NCI-H146 treated with DMSO at 0.1 percent for 48 hours (cell line): ENCODE results near the gene DESI1.
A peak's percentile ranks its signal among the peaks of the same experiment; 100 is the strongest.
"Not testable (repeated sequence)": the region's sequence is repeated elsewhere in the genome, so short reads cannot be mapped to it uniquely, and the experiment has no call there.

Experiments used
- DNase-seq: peaks from one replicate; lab custom pipeline; 2025; ENCODE audit not compliant: unreplicated experiment; lab: John Stamatoyannopoulos, UW

DESI1 gene

DNA sequence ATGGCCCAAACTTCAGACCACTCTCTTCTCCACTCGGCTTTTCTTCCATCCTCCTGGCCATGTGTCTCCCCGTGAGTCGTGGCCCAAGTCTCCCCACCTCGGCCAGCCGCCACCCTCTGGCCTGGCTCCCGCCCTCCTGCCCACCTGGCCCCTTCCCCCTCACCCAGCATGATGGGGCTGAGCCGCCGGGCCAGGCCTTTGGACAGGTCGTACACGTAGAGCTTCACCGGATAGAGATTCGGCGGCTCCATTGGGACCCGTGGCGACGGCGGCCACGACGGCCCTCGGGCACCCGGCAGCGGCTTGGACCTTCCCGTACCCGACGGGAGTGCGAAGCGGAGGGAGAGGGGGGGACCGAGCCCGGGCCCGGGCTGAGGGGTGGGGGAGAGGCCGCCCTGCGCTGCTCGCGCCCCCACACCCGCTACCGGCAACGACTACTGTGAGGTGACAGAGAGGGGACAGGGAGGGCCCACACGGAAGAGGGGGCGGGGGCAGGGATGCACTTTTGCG is at the start of gene DESI1:
Gene DESI1, minus strand, starts transcription at position 455 of the 510 bp plus-strand sequence. Its CDS starts 204 bp downstream, at position 251.
- peak; percentile 40 for DNase-seq

DNA sequence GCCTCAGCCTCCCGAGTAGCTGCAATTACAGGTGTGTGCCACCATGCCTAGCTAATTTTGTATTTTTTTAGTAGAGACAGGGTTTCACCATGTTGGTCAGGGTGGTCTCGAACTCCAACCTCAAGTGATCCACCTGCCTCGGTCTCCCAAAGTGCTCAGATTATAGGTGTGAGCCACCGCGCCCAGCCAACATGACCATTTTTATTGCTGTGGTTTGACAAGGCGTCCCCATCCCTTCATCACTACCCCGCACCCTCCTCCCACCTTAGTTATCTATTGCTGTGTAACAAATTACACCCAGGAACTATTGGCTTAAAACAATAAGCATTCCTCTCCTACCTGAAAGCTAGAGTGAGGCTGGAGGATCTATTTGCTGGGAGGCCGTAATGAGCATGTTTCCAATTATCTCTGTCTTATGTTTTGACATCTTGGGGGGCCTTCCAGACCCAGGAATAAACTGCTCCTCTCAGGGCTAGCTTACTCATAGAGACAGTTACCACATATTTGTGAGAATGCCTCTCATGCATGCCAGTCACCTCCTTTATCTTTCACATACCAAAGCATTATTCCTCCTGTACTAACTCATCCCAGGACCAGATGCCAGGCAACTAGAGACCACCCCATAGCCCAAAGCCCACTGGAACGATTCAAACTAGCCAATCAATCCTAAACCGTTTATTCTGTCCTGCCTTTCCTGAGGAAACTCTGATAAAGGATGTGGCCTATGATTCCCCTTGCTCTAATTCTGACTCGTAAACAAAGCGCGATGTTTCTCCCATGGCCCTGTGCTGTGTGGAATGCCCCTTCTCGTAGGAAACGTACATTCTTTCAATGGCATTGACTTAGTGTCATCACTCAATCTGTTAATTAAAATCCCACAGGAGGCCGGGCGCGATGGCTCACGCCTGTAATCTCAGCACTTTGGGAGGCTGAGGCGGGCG is 48.4 kb upstream of the DESI1 start:
- DNase-seq = no peak

DNA sequence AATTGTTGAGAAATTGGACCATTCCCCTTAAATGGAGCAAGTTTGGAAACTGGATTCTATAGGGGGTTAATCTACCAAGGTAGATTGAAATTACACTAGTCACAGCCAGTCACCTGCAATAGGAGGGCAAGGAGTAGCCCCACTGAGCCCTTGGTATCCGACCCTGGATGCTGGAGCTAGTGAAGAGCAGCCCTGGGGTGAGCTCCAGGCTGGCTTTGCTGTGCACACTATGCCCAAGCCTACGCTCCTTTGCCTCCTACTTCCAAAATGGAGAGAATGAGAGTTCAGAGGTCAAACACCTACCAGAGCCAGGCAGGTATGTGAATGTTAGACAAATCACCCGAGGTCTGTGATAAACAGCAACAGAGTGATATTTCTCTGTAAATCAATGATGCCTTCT is 44.1 kb upstream of the DESI1 start:
- DNase-seq = no peak

DNA sequence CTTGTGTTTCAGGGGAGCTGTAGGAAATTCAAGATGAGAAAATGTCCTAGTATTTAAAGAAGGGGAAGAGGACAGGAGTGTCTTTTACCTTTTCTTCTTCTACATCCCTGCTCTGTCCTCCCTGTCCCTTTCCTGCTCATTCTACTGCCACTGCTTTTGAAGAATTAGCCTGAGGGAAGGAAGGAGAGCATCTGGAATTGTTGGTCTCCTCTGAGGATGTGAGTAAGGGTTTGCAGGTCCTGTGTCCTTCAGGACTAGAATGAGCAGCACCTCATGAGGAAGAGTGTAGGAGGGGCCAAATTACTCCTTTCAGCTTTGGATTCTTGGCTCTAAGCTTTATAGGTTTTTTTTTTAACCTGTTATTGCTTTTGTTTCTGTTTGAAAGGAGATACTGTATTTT is 43.6 kb upstream of the DESI1 start:
- no peak for DNase-seq

DNA sequence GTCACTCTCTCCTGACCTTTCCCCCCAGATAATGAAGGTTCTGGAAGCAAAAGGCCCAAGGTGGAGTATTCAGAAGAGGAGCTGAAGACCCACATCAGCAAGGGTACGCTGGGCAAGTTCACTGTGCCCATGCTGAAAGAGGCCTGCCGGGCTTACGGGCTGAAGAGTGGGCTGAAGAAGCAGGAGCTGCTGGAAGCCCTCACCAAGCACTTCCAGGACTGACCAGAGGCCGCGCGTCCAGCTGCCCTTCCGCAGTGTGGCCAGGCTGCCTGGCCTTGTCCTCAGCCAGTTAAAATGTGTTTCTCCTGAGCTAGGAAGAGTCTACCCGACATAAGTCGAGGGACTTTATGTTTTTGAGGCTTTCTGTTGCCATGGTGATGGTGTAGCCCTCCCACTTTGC is 42.8 kb upstream of the DESI1 start:
- DNase-seq = not testable (repeated sequence)

DNA sequence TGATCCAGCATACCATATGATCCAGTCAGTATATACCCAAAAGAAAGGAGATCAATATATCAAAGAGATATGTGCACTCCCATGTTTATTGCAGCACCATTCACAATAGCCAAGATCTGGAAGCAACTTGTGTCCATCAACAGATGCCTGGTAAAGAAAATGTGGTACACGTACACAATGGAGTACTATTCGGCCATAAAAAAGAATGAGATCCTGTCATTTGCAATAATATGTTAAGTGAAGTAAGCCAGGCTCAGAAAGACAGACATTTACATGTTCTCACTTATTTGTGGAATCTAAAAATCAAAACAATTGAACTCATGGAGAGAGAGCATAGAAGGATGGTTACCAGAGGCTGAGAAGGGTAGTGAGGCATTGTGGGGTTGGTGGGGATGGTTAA is 40.9 kb upstream of the DESI1 start:
- DNase-seq = no peak

DNA sequence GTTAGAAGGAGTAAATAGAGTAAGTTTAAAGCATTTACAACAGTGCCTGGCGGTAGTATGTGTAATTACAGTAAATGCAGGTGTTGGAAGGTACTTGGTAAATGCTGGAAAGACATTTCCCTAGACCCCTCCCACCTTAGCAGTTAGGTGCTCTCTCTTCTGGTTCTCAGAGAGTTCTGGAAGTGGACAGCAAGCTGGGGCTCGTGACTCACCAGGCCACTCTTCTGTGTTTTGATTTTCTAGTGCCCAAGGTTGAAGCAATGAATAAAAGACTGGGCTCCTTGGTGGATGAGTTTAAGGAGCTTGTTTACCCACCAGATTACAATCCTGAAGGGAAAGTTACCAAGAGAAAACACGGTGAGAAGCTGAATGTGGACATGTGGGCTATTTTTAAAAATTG is 40.2 kb upstream of the DESI1 start:
- no peak for DNase-seq

DNA sequence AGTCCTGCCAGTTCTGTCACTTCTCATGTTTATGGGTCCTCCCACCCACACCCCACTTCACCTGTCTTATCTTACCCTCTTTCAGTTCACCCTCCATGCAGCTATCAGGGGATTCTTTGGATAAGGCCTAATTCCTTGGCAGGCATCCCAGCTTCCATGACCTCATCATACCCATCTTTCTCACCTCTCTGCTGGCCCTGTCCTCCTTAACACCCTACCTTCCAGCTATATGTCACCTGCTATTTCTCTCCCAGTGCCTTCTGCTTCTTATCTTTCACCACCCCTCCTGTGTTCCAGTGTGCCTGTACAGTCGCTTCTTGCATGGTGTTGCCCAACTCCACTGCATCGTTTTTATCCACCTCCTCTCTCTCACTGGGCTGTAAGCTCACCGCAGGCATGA is 39.6 kb upstream of the DESI1 start:
- DNase-seq = no peak

DNA sequence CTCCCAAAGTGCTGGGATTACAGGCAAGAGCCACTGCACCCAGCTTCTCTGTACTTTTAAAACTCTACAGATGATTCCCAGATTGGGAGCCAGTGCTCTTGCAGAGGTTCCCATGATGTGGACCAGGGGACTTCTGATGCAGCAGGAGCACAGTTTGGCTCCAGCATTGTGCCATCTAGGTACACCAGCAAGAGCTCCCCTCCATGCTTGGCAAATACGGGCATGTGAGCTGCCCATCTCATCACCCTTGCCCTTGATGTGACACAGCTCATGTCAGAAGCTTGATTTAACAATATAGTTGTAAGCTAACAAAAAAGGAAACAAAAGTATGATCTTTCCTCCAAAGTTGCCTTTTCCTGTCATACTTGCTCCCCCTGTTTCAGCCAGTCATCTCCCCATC is 39.1 kb upstream of the DESI1 start:
- DNase-seq = no peak

DNA sequence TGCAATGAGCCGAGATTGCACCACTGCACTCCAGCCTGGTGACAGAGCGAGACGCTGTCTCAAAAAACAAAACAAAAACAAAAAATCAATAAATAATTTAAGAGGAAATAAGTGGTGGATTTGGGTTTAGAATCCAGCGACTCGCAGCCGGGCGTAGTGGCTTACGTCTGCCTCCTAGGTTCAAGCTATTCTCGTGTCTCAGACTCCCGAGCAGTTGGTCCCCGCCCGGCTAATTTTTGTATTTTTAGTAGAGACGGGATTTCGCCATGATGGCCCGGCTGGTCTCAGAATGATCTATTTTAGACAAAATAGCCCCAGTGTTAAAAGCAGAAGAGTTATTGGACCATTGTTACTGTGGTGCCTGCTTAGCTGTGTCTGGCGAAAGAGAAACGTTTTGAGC is 38.0 kb upstream of the DESI1 start:
- DNase-seq = no peak

DNA sequence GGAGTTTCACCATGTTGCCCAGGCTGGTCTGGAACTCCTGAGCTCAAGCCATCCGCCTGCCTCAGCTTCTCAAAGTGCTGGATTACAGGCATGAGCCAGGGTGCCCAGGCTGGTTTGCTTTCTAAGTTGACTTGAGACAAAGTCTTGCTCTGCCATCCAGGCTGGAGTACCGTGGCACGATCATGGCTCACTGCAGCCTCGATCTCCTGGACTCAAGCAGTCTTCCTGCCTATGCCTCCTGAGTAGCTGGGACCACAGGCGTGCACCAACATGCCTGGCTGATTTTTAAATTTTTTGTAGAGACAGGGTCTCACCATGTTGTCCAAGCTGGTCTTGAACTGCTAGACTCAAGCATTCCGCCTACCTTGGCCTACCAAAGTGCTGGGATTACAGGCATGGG is 36.9 kb upstream of the DESI1 start:
- no peak for DNase-seq

DNA sequence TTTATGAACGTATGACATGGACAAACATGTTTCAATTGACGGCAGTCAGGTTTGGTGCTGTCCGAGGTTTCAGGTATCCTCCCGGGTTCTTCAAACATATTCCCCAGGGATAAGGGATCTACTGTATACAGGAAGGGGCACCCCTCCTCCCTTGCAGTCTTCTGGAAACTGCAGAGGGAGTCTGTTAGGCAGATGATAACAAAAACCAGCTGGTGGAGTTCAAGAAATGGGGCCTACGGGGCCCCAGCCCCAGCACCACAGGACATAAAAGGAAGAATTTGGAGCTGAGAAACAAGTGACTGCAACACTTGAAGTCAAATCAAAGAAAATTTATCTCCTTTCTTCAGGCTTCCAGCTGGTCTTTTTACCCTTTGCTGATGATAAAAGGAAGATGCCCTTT is 35.7 kb upstream of the DESI1 start:
- no peak for DNase-seq

DNA sequence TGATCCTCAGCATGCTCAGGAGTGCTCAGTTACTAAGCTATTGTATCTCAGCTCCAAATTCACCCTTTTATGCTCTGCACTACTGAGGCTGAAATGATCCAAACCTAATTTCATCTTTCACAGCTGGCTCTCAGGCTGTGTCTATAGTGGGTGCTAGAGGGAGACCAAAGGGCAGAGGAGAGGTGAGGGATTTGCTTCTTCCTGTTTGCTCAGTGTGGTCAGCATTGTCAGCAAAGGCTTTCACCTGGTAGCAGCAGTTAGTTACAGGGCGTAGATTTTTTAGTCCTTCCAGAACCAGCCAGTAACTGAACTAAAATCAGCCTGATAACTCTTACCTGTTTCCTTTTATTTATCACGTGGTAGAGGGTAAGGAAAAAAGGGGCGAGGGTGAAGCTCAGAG is 33.5 kb upstream of the DESI1 start:
- no peak for DNase-seq

DNA sequence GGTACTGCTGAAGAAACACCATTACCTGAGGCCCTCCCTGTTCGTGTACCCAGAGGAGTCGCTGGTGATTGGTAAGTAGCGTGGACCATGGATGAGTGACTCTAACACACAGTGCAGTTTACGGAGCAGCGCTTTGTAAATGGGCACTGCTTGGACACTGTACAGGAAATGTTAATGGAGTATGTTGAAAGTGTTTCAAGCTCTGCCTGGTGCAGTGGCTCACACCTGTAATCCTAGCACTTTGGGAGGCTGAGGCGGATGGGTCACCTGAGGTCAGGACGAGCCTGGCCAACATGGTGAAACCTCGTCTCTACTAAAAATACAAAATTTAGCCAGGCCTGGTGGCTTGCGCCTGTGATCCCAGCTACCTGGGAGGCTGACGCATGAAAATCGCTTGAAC is 30.0 kb upstream of the DESI1 start:
- no peak for DNase-seq

DNA sequence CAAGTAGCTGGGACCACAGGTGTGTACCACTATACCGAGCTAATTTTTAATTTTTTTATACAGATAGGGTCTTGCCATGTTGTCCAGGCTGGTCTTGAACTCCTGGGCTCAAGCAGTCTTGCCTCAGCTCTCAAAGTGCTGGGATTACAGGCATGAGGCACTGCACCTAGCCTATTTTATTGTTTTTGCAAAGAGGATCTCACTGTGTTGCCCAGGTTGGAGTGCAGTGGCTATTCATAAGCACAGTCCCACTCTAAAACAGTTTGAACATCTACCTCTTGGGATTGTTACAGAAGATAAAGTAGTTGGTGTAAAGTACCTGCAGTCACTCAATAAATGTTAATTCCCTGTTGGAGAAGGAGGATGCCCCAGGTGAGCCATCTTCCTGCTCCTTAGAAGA is 29.4 kb upstream of the DESI1 start:
- no peak for DNase-seq

DNA sequence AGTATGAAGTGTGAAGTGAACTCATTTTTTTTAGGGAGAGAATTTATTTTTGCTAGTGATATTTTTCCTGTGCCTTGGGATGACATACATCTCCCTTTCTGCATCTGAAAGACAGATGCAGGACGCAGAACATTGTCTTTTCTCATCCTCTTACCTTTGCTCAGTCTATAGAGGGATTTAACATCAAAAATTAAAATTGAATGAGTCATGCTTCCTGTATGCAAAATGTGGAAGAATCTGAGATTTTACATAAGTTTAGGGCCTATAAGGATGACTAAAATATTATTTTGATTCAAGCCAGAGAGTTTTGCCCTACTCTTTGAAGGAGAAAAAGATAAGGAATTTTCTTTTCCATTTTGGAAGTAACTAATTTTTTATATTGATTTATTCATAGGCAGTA is 27.6 kb upstream of the DESI1 start:
- no peak for DNase-seq

DNA sequence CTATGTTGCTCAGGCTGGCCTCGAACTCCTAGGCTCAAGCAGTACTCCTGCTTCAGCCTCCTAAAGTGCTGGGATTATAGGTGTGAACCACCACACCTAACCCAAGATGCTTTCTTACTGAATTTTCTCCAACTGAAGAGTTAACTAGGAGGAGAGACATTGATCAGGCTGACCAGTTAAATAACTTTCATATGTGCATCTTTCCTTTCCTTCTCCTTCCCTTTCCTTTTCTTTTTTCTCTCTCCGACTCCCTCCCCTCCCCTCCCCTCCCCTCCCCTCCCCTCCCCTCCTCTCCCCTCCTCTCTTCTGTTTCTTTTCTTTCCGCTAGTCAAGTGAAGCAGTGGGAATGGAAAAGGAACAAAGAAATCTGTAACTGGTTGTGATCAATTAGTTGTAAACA is 26.9 kb upstream of the DESI1 start:
- no peak for DNase-seq

DNA sequence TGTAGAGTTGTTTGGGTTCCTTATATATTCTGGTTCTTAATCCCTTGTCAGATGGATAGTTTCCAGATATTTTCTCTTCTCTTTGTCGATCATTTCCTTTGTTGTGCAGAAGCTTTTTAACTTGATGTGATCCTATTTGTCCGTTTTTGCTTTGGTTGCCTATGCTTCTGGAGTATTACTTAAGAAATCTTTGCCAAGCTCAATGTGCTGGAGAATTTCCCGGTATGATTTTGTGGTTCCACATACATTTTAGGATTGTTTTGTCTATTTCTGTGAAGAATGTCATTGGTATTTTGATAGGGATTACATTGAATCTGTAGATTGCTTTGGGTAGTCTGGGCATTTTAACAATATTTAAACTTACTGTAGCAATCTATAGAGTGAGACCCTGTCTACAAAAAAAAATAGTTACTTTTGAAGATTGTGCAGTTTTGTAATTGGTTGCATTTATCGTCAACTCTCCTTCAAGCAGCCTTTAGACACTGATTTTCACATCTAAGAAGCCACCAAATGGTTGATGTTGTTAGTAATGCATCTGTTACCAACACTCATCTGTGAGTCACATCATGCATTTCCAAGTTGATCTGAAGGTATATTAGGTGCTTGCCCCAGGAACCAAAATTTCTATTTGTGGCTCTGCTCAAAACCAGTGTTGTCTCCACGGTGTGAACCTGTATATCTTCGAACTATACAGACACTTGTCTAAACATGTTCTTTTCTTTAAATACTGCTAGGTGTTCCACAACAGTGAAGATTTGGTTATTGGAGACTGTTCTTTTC is 21.7 kb upstream of the DESI1 start:
- DNase-seq = no peak

DNA sequence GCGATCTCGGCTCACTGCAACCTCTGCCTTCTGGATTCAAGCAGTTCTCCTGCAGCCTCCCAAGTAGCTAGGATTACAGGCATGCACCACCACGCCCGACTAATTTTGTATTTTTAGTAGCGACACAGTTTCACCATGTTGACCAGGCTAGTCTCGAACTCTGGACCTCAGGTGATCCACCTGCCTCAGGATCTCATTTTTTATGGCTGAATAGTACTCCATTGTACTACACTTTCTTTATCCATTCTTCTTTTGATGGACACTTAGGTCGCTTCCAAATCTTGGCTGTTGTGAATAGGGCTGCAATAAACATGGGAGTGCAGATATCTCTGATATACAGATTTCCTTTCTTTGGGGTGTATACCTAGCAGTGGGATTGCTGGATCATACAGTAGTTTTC is 21.0 kb upstream of the DESI1 start:
- no peak for DNase-seq

DNA sequence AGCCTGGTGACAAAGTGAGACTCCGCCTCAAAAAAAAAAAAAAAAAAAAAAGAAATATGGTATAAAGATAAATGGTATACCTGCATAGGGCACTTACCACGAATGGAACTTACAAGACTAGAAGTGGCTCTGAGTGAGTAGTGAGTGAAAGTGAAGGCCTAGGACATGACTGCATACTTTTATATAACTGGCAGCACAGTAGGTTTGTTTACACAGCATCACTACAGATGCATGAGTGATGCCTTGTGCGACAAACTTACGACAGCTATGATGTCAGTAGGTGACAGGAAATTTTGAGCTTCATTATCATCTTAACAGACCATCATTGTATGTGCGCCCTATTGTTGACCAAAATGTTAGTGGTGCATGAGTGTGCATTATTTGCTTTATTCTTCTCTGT is 17.9 kb upstream of the DESI1 start:
- no peak for DNase-seq

DNA sequence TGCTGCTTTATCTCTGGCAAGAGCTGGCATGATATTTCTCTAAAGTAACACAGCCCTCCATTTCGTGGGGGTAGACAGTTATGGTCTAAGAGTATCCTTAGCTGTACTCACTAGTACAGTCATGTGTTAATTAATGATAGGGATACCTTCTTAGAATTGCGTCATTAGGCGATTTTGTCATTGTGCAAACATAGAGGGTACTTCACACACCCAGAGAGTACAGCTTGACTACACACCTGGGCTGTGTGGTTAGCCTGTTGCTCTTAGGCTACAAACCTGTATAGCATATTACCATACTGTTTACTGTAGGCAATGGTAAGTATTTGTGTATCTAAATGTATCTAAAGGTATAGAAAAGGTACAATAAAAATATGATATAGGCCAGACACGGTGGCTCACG is 17.3 kb upstream of the DESI1 start:
- DNase-seq = no peak

DNA sequence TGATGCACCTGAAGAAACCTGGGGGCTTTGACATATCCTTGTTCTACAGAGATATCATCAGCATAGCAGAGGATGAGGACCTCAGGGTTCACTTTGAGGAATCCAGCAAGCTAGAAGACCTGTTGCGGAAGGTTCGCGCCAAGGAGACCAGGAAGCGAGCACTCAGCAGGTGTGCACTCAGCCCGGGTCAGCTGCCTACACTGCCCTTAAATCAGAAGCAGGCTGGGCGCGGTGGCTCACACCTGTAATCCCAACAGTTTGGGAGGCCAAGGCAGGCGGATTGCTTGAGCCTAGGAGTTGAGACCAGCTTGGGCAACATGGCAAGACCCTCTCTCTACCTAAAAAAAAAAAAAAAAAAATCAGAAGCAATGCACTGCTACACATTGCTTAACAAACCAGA is 16.8 kb upstream of the DESI1 start:
- DNase-seq = not testable (repeated sequence)
